Esophagus muscularis mucosa (tissue), 3 donors: ENCODE results near the gene DGCR2.

Experiments
- POLR2AphosphoS5 ChIP-seq, 2 donors: sonication (generic); formaldehyde crosslinking; IDR thresholded peaks; one replicate each; pipeline ENCODE4 v1.6.1; 2017; ENCODE audit warnings: antibody characterized with exemption in 2 of 2
- TF ChIP-seq, protein P1 (sequence below), 3 experiments: fragments of 200-600 bp in 2 of 3; fragments of 450-650 bp in 1 of 3; sonication (generic) in 2 of 3; IDR thresholded peaks; one replicate each; pipeline ENCODE4 v1.5.1; 2017 to 2019; ENCODE audit warnings: antibody characterized with exemption in 3 of 3, mild to moderate bottlenecking in 2 of 3, moderate library complexity in 1 of 3

DNA sequence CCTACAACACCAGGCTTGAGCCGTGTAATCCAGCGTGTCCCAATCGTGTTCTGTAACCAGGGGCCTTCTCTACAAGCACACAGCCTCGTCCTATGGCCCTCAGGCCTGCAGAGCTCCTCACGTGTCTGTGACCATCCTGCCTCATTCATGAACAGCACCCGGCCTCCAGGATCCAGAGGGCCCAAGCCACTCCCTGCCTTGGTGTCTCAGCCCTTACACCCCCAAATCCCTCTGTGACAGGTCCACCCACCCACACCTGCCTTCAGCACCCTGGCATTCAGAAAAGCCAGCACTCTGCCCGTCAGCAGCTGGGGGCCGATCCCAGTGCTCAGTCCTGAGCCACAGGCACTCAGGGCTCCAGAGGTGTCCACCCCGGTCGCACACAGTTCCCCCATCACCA, 14.7 kb upstream of the DGCR2 start:
- no peak for TF ChIP-seq POLR2AphosphoS5 (IDR thresholded peaks at IDR 0.05)
- TF ChIP-seq, protein P1, sequence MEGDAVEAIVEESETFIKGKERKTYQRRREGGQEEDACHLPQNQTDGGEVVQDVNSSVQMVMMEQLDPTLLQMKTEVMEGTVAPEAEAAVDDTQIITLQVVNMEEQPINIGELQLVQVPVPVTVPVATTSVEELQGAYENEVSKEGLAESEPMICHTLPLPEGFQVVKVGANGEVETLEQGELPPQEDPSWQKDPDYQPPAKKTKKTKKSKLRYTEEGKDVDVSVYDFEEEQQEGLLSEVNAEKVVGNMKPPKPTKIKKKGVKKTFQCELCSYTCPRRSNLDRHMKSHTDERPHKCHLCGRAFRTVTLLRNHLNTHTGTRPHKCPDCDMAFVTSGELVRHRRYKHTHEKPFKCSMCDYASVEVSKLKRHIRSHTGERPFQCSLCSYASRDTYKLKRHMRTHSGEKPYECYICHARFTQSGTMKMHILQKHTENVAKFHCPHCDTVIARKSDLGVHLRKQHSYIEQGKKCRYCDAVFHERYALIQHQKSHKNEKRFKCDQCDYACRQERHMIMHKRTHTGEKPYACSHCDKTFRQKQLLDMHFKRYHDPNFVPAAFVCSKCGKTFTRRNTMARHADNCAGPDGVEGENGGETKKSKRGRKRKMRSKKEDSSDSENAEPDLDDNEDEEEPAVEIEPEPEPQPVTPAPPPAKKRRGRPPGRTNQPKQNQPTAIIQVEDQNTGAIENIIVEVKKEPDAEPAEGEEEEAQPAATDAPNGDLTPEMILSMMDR (IDR thresholded peaks at IDR 0.05) = no peak
